ENCODE data around the gene OR51L1. TPM values are rescaled to one million over a fixed set of nuclear protein-coding genes. Genes with fewer than 3 reads are reported as not detected.

Gene OR51L1
- total RNA-seq, 1 experiment from 2014 or later, result not detected

- DNase-seq (ENCODE audit: low read depth), result no peak
Measured at GRCh38 chr11:5046754-5047330, 52.2 kb downstream of the OR51L1 start.

Other genes starting within 250 kb of the OR51L1 start
- not detected in 2 replicates for gene OR51F1, start 224.9 kb upstream of the OR51L1 start, total RNA-seq (2014; rRNA removed; shearing (Covaris generic))
- gene OR52R1, start 190.5 kb upstream of the OR51L1 start, total RNA-seq (2014; rRNA removed; shearing (Covaris generic)), result not detected in 2 replicates
- not detected in 2 replicates for gene OR51F2, start 173.5 kb upstream of the OR51L1 start, total RNA-seq (2014; rRNA removed; shearing (Covaris generic))
- gene OR51S1, start 145.6 kb upstream of the OR51L1 start, total RNA-seq (2014; rRNA removed; shearing (Covaris generic)), result not detected in 2 replicates
- not detected in 2 replicates for gene OR51T1, start 113.0 kb upstream of the OR51L1 start, total RNA-seq (2014; rRNA removed; shearing (Covaris generic))
- gene OR51A7, start 91.1 kb upstream of the OR51L1 start, total RNA-seq (2014; rRNA removed; shearing (Covaris generic)), result not detected in 2 replicates
- gene OR51G2, start 75.5 kb upstream of the OR51L1 start, total RNA-seq (2014; rRNA removed; shearing (Covaris generic)), result not detected in 2 replicates
- gene OR51G1, start 70.5 kb upstream of the OR51L1 start, total RNA-seq (2014; rRNA removed; shearing (Covaris generic)), result not detected in 2 replicates
- gene OR51A4, start 47.2 kb upstream of the OR51L1 start, total RNA-seq (2014; rRNA removed; shearing (Covaris generic)), result not detected in 2 replicates
- gene OR51A2, start 39.1 kb upstream of the OR51L1 start, total RNA-seq (2014; rRNA removed; shearing (Covaris generic)), result not detected in 2 replicates
- gene OR52J3, start 51.7 kb downstream of the OR51L1 start, total RNA-seq (2014; rRNA removed; shearing (Covaris generic)), result not detected in 2 replicates
- gene OR52E2, start 64.8 kb downstream of the OR51L1 start, total RNA-seq (2014; rRNA removed; shearing (Covaris generic)), result not detected in 2 replicates
- not detected in 2 replicates for gene OR52E1, start 74.7 kb downstream of the OR51L1 start, total RNA-seq (2014; rRNA removed; shearing (Covaris generic))
- not detected in 2 replicates for gene OR52A5, start 143.5 kb downstream of the OR51L1 start, total RNA-seq (2014; rRNA removed; shearing (Covaris generic))
- gene OR52A1, start 159.9 kb downstream of the OR51L1 start, total RNA-seq (2014; rRNA removed; shearing (Covaris generic)), result not detected in 2 replicates
- gene OR51V1, start 205.8 kb downstream of the OR51L1 start, total RNA-seq (2014; rRNA removed; shearing (Covaris generic)), result not detected in 2 replicates
- not detected in 2 replicates for gene HBB, start 232.2 kb downstream of the OR51L1 start, total RNA-seq (2014; rRNA removed; shearing (Covaris generic))
- 0.32 and 0.44 TPM in 2 replicates for gene HBD, start 239.6 kb downstream of the OR51L1 start, total RNA-seq (2014; rRNA removed; shearing (Covaris generic))